Measurements from ENCODE around the gene ZNF90. TPM values are rescaled to one million over a fixed set of nuclear protein-coding genes. Genes with fewer than 3 reads are reported as not detected.
"Not testable (repeated sequence)": the region's sequence is repeated elsewhere in the genome, so short reads cannot be mapped to it uniquely, and the experiment has no call there.

ZNF90 gene
- total RNA-seq, 2 experiments from 2014 or later: 2.9 to 3.7 TPM

DNA sequence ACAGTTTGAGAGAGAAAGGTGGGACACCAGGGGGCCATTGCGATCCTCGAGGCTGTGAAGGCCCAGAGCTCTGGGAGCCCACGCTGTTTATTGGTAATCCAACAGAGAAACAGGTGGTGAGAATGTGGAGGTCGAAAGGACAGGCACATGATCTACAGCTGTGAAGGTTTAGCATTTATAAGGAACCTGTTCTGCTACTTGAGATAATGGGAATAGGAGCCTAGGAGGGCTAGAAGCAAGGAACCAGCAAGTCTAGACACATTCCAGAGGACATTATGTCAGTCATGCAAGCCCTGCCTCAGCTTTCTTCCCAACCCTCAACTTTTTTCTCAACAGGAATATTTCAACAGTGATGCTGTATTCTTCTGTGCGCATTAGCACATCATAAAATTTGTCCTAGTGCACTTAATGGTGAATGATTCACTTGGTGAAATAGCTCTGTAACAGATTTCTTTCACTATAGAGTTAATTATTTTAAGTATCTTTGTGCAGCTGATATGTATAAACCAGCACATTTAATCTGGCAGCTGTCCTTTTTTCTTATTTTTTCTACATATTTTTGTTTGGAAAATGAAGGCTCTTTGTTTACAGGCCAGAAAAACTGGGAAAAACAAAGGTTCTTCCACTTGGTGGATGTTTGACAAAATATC lies 25.4 kb downstream of the ZNF90 start:
- Mint-ChIP-seq H3K4me1 (ENCODE audit: low read depth) (no peaks in the 10 kb centered on the region), H3K27ac (no peak overlapping the region), H3K9me3 (peaks cover 22% of the 10 kb centered on the region), H3K27me3 (no peaks in the 10 kb centered on the region), H3K36me3 (ENCODE audit: low read depth) (peaks cover 16% of the 10 kb centered on the region), H3K4me3 (no peak overlapping the region)
- Histone ChIP-seq H3K9me3 (ENCODE audit: control insufficient read depth in 1 of 2, insufficient read depth in 1 of 2, low read length in 2 of 2) (peaks cover 25 to 38% of the 10 kb centered on the region in 2 experiments), H3K4me3 (ENCODE audit: low read length) (no peak overlapping the region), H3K27ac (ENCODE audit: low read depth in 1 of 2, low read length in 2 of 2) (no peak overlapping the region), H3K27me3 (ENCODE audit: control insufficient read depth in 1 of 2, insufficient read depth in 2 of 2, low read length in 2 of 2) (no peaks in the 10 kb centered on the region), H3K4me1 (ENCODE audit: insufficient read depth, low read length) (no peaks in the 10 kb centered on the region), H3K36me3 (ENCODE audit: insufficient read depth, low read length) (no peaks in the 10 kb centered on the region)
- DNase-seq (no peak), ATAC-seq (ENCODE audit: poor library complexity) (no peak)
- TF ChIP-seq CTCF (IDR thresholded peaks at IDR 0.05): no peak
- ChIA-PET POLR2A (no interaction called here), CTCF (no interaction called here)
- intact Hi-C loops (cut with DNase I, micrococcal nuclease): no loop called here

DNA sequence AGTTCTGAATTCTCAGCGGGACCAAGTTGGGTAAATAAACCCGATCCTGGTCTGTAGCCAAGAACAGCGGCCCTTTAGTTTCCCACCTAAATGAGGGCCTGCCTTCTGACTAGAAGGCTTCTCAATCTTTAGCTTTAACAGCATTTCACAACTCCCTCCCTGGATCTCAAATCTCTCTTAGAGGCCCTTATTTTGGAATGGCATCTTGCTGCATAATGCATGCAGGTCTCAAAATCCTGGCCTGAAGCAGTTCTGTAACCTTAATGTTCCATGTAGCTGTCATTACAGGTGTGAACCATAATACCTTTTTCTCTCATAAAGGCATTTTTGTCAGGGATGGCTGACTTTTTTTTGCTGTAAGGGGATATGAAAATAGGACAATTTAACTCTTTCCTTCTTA lies 29.5 kb downstream of the ZNF90 start:
- H3K4me3 Mint-ChIP-seq: no peak overlapping the region
- H3K36me3 Mint-ChIP-seq (ENCODE audit: low read depth): peaks cover 43% of the 10 kb centered on the region
- Histone ChIP-seq H3K4me3 (ENCODE audit: low read length) (no peak overlapping the region), H3K27ac (ENCODE audit: low read depth in 1 of 2, low read length in 2 of 2) (no peak overlapping the region), H3K4me1 (ENCODE audit: insufficient read depth, low read length) (no peaks in the 10 kb centered on the region), H3K27me3 (ENCODE audit: control insufficient read depth in 1 of 2, insufficient read depth in 2 of 2, low read length in 2 of 2) (no peaks in the 10 kb centered on the region), H3K36me3 (ENCODE audit: insufficient read depth, low read length) (no peaks in the 10 kb centered on the region), H3K9me3 (ENCODE audit: control insufficient read depth in 1 of 2, insufficient read depth in 1 of 2, low read length in 2 of 2) (peaks cover 18 to 36% of the 10 kb centered on the region in 2 experiments)
- H3K27me3 Mint-ChIP-seq: no peaks in the 10 kb centered on the region
- intact Hi-C loops (cut with DNase I, micrococcal nuclease): no loop called here
- CTCF ChIA-PET: no interaction called here
- no peak overlapping the region for H3K27ac Mint-ChIP-seq
- no peak for TF ChIP-seq CTCF (IDR thresholded peaks at IDR 0.05)
- POLR2A ChIA-PET: no interaction called here
- H3K9me3 Mint-ChIP-seq: peaks cover 10% of the 10 kb centered on the region
- no peaks in the 10 kb centered on the region for H3K4me1 Mint-ChIP-seq (ENCODE audit: low read depth)
- no peak for DNase-seq
- no peak for ATAC-seq (ENCODE audit: poor library complexity)

DNA sequence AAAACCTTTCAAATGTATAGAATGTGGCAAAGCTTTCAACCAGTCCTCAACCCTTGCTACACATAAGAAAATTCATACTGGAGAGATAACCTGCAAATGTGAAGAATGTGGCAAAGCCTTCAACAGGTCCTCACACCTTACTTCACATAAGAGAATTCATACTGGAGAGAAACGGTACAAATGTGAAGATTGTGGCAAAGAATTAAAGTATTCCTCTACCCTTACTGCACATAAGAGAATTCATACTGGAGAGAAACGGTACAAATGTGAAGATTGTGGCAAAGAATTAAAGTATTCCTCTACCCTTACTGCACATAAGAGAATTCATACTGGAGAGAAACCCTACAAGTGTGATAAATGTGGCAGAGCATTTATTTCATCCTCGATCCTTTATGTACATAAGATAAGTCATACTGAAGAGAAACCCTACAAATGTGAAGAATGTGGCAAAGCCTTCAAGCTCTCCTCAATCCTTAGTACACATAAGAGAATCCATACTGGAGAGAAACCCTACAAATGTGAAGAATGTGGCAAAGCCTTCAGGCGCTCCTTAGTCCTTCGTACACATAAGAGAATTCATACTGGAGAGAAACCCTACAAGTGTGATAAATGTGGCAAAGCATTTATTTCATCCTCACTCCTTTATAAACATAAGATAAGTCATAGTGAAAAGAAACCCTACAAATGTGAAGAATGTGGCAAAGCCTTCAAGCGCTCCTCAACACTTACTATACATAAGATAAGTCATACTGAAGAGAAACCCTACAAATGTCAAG lies 40.5 kb downstream of the ZNF90 start:
- Mint-ChIP-seq H3K9me3 (peaks cover 20% of the 10 kb centered on the region), H3K36me3 (ENCODE audit: low read depth) (peaks cover 71% of the 10 kb centered on the region)
- H3K27ac ChIP-seq (ENCODE audit: low read depth in 1 of 2, low read length in 2 of 2); H3K36me3 ChIP-seq (ENCODE audit: insufficient read depth, low read length); ATAC-seq (ENCODE audit: poor library complexity); H3K27me3 ChIP-seq (ENCODE audit: control insufficient read depth in 1 of 2, insufficient read depth in 2 of 2, low read length in 2 of 2); CTCF ChIA-PET; H3K27ac Mint-ChIP-seq; H3K4me3 ChIP-seq (ENCODE audit: low read length); H3K27me3 Mint-ChIP-seq; POLR2A ChIA-PET; H3K4me3 Mint-ChIP-seq; H3K4me1 ChIP-seq (ENCODE audit: insufficient read depth, low read length); intact Hi-C loops (cut with DNase I, micrococcal nuclease); DNase-seq; H3K4me1 Mint-ChIP-seq (ENCODE audit: low read depth): not testable (repeated sequence)
- peaks cover 35 to 85% of the 10 kb centered on the region in 2 experiments for H3K9me3 ChIP-seq (ENCODE audit: control insufficient read depth in 1 of 2, insufficient read depth in 1 of 2, low read length in 2 of 2)

Measured in CD4-positive, alpha-beta T cell (primary cell).